BLaER1 treated with 17β-estradiol and CSF1 and Interleukin-3, amounts not matched to agents 10 nM and 100 nM (cell line): ENCODE results near the gene MAP4.

Experiments
- H3K27ac ChIP-seq, 11 experiments: shearing (Covaris generic); formaldehyde crosslinking; 2 replicates each; pipeline ENCODE4 v1.8.1; 2022
- H3K27me3 ChIP-seq, 11 experiments: shearing (Covaris generic); formaldehyde crosslinking; 2 replicates each; pipeline ENCODE4 v1.8.1; 2022
- H3K36me3 ChIP-seq, 11 experiments: shearing (Covaris generic); formaldehyde crosslinking; 2 replicates each; pipeline ENCODE4 v1.8.1; 2022
- H3K4me1 ChIP-seq, 10 experiments: shearing (Covaris generic); formaldehyde crosslinking; 2 replicates each; pipeline ENCODE4 v1.8.1; 2022
- H3K4me2 ChIP-seq, 11 experiments: shearing (Covaris generic); formaldehyde crosslinking; 2 replicates each; pipeline ENCODE4 v1.8.1; 2022
- H3K4me3 ChIP-seq, 10 experiments: shearing (Covaris generic); formaldehyde crosslinking; 2 replicates each; pipeline ENCODE4 v1.8.1; 2022
- H3K9ac ChIP-seq, 11 experiments: shearing (Covaris generic); formaldehyde crosslinking; 2 replicates each; pipeline ENCODE4 v1.8.1; 2022
- H3K9me3 ChIP-seq, 11 experiments: shearing (Covaris generic); formaldehyde crosslinking; replicated peaks in 1 of 11; 2 replicates each; pipeline ENCODE4 v1.8.1; 2022
- H4K20me1 ChIP-seq, 11 experiments: shearing (Covaris generic); formaldehyde crosslinking; 2 replicates each; pipeline ENCODE4 v1.8.1; 2022
- Cebpa-rat ChIP-seq, 11 experiments: shearing (Covaris generic); IDR thresholded peaks; 2 replicates each; pipeline ENCODE4 v1.8.1; 2022

Gene MAP4

GRCh38 chr3:47850564-47851410 lies 165.4 kb downstream of the MAP4 start:
- no peaks in the 10 kb centered on the region for H3K27me3 ChIP-seq
- no peak overlapping the region; a peak in 1 of 20 replicates for H3K4me3 ChIP-seq
- no peak for TF ChIP-seq Cebpa-rat (IDR thresholded peaks at IDR 0.05)
- peaks cover 40 to 93% (median 73%) of the 10 kb centered on the region in 11 experiments; a peak in 21 of 22 replicates for H4K20me1 ChIP-seq
- peak overlapping the region in 10 of 11 experiments; percentile 16 to 83 (median 65); a peak in 19 of 22 replicates for H3K4me2 ChIP-seq
- H3K9ac ChIP-seq: peak overlapping the region in 8 of 11 experiments; percentile 14 to 57 (median 28); a peak in 10 of 22 replicates
- H3K4me1 ChIP-seq: peaks cover 25 to 45% (median 42%) of the 10 kb centered on the region in 10 experiments
- no peaks in the 10 kb centered on the region for H3K9me3 ChIP-seq
- H3K36me3 ChIP-seq: peaks cover 87 to 97% (median 94%) of the 10 kb centered on the region in 11 experiments
- peak overlapping the region in 4 of 11 experiments; percentile 4 to 51 (median 25); a peak in 7 of 22 replicates for H3K27ac ChIP-seq

- Histone ChIP-seq H3K27ac (peak overlapping the region in 5 of 11 experiments; percentile 4 to 51 (median 16); a peak in 6 of 22 replicates), H3K9ac (peak overlapping the region in 7 of 11 experiments; percentile 11 to 57 (median 30); a peak in 9 of 22 replicates), H3K4me1 (peaks cover 25 to 45% (median 42%) of the 10 kb centered on the region in 10 experiments), H3K4me2 (peak overlapping the region; percentile 14 to 83 (median 64); a peak in 19 of 22 replicates), H3K36me3 (peaks cover 87 to 97% (median 94%) of the 10 kb centered on the region in 11 experiments), H4K20me1 (peaks cover 40 to 93% (median 81%) of the 10 kb centered on the region in 11 experiments; a peak in 21 of 22 replicates), H3K9me3 (no peaks in the 10 kb centered on the region), H3K27me3 (no peaks in the 10 kb centered on the region), H3K4me3 (no peak overlapping the region)
- TF ChIP-seq Cebpa-rat (IDR thresholded peaks at IDR 0.05): no peak
Measured at GRCh38 chr3:47849699-47850563, 166.3 kb downstream of the MAP4 start.

GRCh38 chr3:47849186-47849698 lies 167.0 kb downstream of the MAP4 start:
- peaks cover 88 to 97% (median 94%) of the 10 kb centered on the region in 11 experiments for H3K36me3 ChIP-seq
- peak overlapping the region in 2 of 11 experiments; percentile 4 to 51; a peak in 2 of 22 replicates for H3K27ac ChIP-seq
- H3K9ac ChIP-seq: peak overlapping the region in 5 of 11 experiments; percentile 11 to 57 (median 49); a peak in 6 of 22 replicates
- TF ChIP-seq Cebpa-rat (IDR thresholded peaks at IDR 0.05): no peak
- no peak overlapping the region for H3K4me3 ChIP-seq
- H3K4me2 ChIP-seq: peak overlapping the region; percentile 4 to 83 (median 64); a peak in 17 of 22 replicates
- H4K20me1 ChIP-seq: peaks cover 42 to 93% (median 86%) of the 10 kb centered on the region in 11 experiments; a peak in 21 of 22 replicates
- no peaks in the 10 kb centered on the region for H3K9me3 ChIP-seq
- peaks cover 25 to 45% (median 42%) of the 10 kb centered on the region in 10 experiments for H3K4me1 ChIP-seq
- no peaks in the 10 kb centered on the region for H3K27me3 ChIP-seq

- Histone ChIP-seq H3K36me3 (peaks cover 91 to 97% (median 95%) of the 10 kb centered on the region in 11 experiments), H3K27ac (no peak overlapping the region), H4K20me1 (peaks cover 44 to 97% (median 91%) of the 10 kb centered on the region in 11 experiments; a peak in 21 of 22 replicates), H3K4me3 (no peak overlapping the region), H3K9ac (peak overlapping the region in 1 of 11 experiments; percentile 30; a peak in 3 of 22 replicates), H3K9me3 (no peaks in the 10 kb centered on the region), H3K4me2 (peak overlapping the region in 8 of 11 experiments; percentile 37 to 83 (median 68); a peak in 13 of 22 replicates), H3K27me3 (no peaks in the 10 kb centered on the region), H3K4me1 (peaks cover 25 to 45% (median 42%) of the 10 kb centered on the region in 10 experiments)
- no peak for TF ChIP-seq Cebpa-rat (IDR thresholded peaks at IDR 0.05)
Measured at GRCh38 chr3:47848599-47849117, 167.6 kb downstream of the MAP4 start.

GRCh38 chr3:47847801-47848518 lies 168.3 kb downstream of the MAP4 start:
- Histone ChIP-seq H3K36me3 (peaks cover 95 to 100% (median 100%) of the 10 kb centered on the region in 11 experiments), H3K4me3 (no peak overlapping the region)

GRCh38 chr3:47847260-47847659 lies 169.0 kb downstream of the MAP4 start:
- H4K20me1 ChIP-seq: peaks cover 44 to 100% (median 99%) of the 10 kb centered on the region in 11 experiments; a peak in 21 of 22 replicates
- H3K27ac ChIP-seq: no peak overlapping the region
- H3K4me1 ChIP-seq: peaks cover 20 to 40% (median 37%) of the 10 kb centered on the region in 10 experiments
- H3K9ac ChIP-seq: no peak overlapping the region
- no peaks in the 10 kb centered on the region for H3K27me3 ChIP-seq
- H3K9me3 ChIP-seq: no peaks in the 10 kb centered on the region
- TF ChIP-seq Cebpa-rat (IDR thresholded peaks at IDR 0.05): no peak
- no peak overlapping the region for H3K4me3 ChIP-seq
- no peak overlapping the region for H3K4me2 ChIP-seq
- peaks cover 96 to 100% (median 100%) of the 10 kb centered on the region in 11 experiments for H3K36me3 ChIP-seq

More at GRCh38 chr3:47847801-47848518, 168.3 kb downstream of the MAP4 start:
- H3K9me3 ChIP-seq: no peaks in the 10 kb centered on the region
- no peak for TF ChIP-seq Cebpa-rat (IDR thresholded peaks at IDR 0.05)
- no peaks in the 10 kb centered on the region for H3K27me3 ChIP-seq
- peaks cover 44 to 100% (median 98%) of the 10 kb centered on the region in 11 experiments; a peak in 21 of 22 replicates for H4K20me1 ChIP-seq
- H3K27ac ChIP-seq: no peak overlapping the region
- peaks cover 25 to 45% (median 42%) of the 10 kb centered on the region in 10 experiments for H3K4me1 ChIP-seq
- H3K4me2 ChIP-seq: no peak overlapping the region; a peak in 1 of 22 replicates
- no peak overlapping the region for H3K9ac ChIP-seq

GRCh38 chr3:47846880-47847248 lies 169.4 kb downstream of the MAP4 start:
- TF ChIP-seq Cebpa-rat (IDR thresholded peaks at IDR 0.05): no peak
- H3K4me3 ChIP-seq: no peak overlapping the region
- H4K20me1 ChIP-seq: peaks cover 43 to 100% (median 96%) of the 10 kb centered on the region in 11 experiments; a peak in 21 of 22 replicates
- no peaks in the 10 kb centered on the region for H3K9me3 ChIP-seq
- peaks cover 16 to 36% (median 33%) of the 10 kb centered on the region in 10 experiments for H3K4me1 ChIP-seq
- H3K36me3 ChIP-seq: peaks cover 96 to 100% (median 100%) of the 10 kb centered on the region in 11 experiments
- H3K27me3 ChIP-seq: no peaks in the 10 kb centered on the region
- no peak overlapping the region for H3K27ac ChIP-seq
- no peak overlapping the region for H3K9ac ChIP-seq
- H3K4me2 ChIP-seq: no peak overlapping the region
